Left kidney (tissue), 2 donors: ENCODE measurements around the gene TBC1D19. TPM values are rescaled to one million over a fixed set of nuclear protein-coding genes. Genes with fewer than 3 reads are reported as not detected.
"Not testable (repeated sequence)": the region's sequence is repeated elsewhere in the genome, so short reads cannot be mapped to it uniquely, and the experiment has no call there.

Experiments used
- DNase-seq: peaks from one replicate; pipeline ENCODE4 v3.0.0-alpha.2; 2013
- polyA plus RNA-seq: library from polyadenylated mRNA; unstranded; fragments of 120-200 nt; gene quantifications from one replicate; pipeline ENCODE4 v1.2.1, GENCODE V29; 2013; ENCODE audit not compliant: insufficient read length

Gene TBC1D19
- polyA plus RNA-seq, 1 donor, result 23.1 TPM

DNA sequence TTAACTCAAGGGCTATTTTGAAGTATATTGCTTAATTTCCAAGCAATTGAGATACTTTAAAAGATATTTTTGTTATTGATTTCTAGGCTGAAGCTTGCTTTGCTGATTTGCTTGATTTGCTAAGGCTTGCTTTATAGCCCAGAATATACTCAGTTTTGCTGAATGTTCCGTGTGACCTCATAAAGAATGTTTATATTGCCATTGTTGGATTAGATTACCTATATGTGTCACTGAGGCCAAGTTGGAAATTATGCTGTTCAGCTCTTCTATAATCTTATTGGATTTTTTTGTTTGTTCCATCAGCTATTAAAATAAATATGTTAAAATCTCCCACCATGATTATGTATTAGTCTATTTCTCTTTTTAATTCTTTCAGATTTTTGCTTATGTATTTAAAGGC lies 13.0 kb downstream of the TBC1D19 start:
- no peak for DNase-seq

DNA sequence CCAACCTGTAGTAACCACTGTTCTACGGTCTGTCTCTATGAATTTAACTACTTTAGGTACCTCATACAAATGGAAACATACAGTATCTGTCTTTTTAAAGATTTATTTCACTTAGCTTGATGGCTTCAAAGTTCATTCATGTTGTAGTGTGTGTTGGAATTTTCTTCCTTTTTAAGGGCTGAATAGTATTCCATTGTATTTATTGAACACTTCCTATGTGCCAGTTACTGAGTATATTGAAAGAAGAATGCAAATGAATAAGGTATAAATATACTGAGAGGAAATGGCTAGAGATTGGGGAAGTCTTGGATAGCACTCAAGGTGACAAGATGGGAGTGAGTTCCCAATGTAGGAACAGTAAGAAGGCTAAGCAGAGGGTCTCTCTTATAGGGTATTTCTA lies 17.3 kb downstream of the TBC1D19 start:
- DNase-seq, result no peak

DNA sequence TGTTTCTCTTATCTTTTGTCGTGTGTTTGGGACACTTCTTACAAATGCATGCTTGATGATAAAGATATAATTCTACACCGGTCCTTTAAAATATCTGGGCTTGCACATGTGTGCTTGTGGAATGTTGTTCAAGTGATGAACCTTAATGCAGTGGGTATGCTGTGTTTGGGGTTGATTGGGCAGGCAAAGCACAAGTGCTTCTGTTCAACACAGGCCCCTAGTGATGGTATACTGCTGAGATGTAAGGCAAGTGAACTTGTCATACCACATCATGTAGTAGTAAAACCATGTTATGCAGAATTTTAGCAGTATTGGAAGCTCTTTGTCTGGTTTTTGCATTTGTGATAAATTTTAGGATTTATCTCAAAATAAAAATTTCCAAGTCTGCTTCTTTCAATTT lies 23.9 kb downstream of the TBC1D19 start:
- no peak for DNase-seq

DNA sequence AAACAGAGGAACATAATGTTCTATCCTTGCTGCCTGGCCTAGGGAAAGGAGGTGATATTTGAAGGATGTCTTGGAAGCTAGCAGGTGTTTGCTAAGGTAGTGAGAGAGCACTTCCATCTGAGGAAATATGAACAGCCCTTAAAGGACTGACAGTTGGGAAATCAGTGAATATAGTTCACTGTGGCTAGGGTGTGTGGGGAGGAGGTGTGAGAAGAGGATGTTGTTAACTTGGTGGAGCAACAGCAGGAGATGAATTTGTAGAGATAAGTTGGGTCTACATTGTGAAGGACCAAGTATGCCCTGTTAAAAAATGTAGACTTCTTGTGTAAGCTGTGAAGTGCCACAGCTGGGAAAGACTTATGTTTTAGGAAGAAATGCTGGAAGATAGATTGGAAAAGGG lies 25.5 kb downstream of the TBC1D19 start:
- no peak for DNase-seq

DNA sequence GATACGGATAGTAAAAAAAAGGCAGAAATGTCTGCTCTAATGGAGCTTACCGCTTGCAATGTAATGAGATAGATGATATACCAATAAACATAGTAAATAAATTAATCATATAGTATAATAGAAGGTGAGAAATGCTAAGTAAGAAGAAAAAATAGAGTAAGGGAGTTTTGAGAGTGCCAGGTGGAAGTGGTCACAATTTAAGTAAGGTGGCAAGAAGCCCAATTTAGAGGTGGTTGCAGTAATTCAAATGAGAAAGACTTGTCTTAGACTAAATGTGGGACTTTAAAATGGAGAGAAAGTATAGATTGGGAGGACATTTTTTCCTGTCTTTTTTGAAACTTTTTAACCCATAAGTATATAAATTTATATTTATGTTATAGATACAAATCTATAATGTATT lies 26.0 kb downstream of the TBC1D19 start:
- DNase-seq, result no peak

DNA sequence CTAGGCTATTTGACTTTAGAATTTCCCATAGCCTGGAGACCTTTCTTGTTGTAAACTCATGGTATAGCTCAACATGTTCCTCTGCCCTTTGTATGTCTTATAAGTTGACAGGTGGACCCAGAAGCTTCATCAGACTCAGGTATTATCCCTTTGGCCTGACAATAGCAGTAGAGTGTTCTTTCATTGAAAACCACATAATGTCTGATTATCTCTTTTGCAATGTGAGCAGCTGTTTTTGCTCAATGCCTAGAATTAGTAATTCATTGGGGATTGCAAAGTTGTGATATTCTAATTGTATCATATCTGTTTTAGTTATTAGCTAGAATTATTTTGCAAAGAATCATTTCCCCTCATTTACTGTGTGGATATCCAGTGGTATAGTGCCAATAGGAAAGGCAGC lies 27.5 kb downstream of the TBC1D19 start:
- DNase-seq, result no peak

DNA sequence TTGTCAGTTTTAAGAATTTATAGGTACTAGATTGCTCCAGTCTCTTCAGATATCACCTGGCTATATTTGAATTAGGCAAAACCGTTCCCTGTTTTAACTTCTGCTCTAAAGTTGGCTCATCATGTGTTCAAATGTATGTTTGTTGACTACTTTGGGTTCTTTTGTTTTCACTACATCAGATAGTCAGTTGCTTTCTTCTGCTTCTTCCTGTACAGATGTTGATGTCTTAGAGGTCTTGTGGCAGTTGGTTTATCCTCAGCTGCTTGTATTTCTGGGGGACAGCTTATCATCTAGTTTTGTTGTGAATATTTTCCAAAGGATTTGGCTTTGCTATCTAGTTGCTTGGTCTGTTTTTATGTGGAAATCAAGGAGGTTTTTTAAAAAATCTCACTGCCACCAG lies 28.0 kb downstream of the TBC1D19 start:
- no peak for DNase-seq

DNA sequence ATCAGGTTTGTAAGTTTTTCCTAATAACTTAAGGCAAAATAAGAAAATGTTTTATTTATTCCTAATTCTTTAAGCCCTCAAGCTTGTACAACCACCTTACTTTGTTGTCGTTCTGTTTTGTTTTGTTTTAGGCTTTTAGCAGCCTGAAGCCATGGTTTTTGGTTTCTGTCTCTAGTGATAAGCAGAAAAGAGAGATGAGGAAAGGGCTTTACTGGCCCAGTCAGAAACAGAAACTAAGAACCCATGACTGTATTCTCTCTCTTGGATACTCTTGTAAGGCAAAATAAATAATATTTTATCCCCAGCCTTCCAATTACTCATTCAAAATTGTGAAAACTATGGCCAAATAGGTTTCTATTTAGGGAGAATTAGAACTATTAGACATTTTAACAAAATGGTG lies 29.4 kb downstream of the TBC1D19 start:
- no peak for DNase-seq

DNA sequence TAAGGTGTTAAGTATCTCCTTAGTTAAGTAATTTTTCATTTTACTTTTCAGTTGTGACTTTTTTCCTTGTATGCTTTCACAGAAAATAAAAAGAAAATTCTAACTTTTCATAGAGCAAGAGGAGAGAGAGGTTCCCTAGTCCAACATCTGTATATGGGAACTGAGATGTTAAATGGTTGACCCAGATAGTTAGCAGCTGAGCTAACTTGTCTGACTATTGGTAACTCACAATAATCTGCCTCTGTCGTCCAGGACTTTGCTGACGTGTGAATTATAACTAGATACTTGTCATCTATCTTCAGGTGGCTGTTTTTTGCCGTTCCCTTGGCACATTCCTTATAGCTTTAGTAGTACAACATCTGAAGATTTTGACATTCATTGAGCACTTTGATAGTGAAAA lies 29.9 kb downstream of the TBC1D19 start:
- DNase-seq, result no peak

DNA sequence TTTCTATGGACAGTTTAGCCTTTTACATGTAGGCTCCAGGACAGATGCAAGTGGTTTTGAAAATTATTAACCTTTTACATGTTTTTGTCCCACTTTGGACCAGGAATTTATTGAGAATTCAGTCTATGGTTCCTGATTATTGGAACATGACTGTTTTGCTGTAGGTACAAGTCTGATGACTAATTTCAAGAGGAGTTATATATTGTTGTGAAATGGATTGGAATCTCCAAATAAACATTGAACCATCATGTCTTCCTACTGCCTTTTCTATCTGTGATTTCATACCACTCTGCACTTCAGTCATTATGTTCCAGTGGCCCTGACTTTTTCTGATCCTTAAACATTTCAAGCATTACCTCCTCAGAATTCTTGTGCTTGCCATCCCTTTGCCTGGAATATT lies 35.9 kb downstream of the TBC1D19 start:
- no peak for DNase-seq

DNA sequence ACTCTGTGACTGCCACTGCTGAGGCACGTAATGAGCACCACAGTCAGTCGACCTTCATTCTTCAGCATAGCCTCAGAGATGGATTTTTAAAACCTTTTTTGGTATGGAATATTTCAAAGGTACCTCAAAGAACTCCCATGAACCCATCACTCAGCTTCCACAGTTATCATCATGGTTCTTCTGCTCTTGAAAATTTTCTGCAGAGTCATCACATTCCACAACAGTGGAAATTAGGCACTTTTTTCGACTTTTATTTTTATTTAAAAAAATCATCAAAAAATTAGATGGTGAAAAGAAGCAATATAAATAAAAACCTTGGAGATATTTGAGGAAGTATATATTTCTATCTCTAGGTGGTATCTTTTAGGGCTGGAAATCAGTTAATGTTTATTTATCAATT lies 37.5 kb downstream of the TBC1D19 start:
- DNase-seq, result no peak

DNA sequence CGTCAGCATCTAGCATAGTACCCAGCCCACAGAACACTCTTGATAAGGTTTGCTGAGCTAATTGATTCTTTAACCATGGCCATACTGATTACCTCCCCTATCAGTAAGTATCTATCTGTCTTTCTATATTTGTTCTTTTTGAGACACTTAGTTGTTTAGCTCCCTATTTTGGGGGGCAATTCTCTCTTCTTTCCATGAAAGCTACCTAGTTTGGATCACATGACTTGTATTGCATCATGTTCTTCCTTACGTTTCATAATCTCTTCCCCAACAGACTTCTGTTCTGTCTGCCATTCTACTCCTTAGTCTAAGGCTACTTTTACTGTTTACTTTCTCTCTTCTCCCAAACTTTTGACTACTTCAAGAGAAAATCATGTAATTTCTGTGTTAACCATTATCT lies 39.0 kb downstream of the TBC1D19 start:
- DNase-seq, result no peak

DNA sequence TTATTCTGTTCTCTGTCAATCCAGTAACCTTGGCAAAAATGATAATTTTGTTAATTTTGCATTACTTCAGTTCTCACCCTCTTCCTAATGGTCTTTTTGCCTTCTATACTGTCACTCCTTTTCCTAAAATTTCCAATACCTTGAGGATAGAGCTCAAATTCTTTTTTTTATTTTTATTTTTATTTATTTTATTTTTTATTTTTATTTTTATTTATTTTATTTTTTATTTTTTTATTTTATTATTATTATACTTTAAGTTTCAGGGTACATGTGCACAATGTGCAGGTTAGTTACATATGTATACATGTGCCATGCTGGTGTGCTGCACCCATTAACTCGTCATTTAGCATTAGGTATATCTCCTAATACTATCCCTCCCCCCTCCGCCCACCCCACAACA lies 42.8 kb downstream of the TBC1D19 start:
- DNase-seq, result not testable (repeated sequence)

DNA sequence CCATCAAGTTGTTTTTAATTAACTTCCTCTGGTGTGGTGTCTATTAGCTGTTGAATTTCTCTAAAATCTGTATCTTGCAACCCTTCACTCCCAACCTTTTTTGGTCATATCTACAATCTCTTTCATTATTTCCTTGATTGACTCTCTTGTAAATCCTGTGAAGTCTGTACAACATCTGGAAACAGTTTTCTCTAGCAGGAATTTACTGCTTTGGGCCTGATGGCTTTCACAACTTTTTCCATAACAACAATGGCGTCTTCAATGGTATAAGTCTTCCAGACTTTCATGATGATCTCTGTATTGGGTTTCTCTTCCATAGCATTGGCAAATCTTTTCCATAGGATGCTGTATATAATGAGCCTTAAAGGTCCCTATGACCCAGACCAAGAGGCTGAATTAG lies 49.0 kb downstream of the TBC1D19 start:
- DNase-seq, result no peak

DNA sequence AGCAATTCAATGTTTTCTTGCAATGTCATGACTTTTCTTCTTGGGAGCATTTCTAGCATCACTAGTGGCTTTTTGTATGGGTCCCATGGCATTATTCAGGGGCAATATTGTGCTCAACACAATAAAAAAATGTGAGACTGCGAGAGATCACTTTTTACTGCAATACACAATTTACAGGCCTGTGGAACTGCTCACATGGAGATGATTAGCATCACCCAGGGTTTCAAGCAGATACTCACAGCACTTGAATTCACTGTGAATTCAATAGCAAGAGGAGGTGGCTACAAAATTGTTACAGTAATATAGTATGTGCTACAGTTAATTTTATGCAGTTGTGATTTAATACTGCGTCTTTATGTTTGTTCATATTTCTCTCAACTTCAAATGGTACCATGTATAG lies 50.4 kb downstream of the TBC1D19 start:
- no peak for DNase-seq

DNA sequence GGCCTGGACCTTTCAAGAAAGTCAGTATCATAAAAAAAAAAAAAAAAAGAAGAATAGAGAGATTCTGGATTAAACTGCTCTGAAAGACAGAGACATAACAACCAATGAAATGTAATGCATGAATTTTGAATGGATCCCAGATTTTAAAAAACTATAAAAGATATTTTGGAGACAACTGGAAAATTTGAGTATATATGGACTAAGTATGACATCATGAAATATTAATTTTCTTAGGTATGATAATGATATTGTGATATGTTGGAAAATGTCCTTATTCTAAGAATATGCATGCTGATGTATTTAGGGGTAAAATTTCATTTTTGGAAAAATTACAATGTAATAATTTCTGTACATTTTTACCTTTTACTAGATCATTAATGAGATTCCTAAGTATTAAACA lies 52.6 kb downstream of the TBC1D19 start:
- DNase-seq, result no peak

DNA sequence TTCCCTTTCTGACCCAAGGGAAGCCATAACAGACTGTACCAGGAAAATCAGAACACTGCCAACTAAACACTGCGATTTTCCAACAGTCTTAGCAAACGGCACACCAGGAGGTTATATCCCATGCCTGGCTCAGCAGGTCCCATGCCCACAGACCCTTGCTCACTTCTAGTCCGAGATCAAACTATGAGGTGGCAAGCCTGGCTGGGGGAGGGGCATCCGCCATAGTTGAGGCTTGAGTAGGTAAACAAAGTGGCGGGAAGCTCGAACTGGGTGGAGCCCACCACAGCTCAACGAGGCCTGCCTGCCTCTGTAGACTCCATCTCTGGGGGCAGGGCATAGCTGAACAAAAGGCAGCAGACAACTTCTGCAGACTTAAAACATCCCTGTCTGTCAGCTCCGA lies 56.8 kb downstream of the TBC1D19 start:
- not testable (repeated sequence) for DNase-seq

DNA sequence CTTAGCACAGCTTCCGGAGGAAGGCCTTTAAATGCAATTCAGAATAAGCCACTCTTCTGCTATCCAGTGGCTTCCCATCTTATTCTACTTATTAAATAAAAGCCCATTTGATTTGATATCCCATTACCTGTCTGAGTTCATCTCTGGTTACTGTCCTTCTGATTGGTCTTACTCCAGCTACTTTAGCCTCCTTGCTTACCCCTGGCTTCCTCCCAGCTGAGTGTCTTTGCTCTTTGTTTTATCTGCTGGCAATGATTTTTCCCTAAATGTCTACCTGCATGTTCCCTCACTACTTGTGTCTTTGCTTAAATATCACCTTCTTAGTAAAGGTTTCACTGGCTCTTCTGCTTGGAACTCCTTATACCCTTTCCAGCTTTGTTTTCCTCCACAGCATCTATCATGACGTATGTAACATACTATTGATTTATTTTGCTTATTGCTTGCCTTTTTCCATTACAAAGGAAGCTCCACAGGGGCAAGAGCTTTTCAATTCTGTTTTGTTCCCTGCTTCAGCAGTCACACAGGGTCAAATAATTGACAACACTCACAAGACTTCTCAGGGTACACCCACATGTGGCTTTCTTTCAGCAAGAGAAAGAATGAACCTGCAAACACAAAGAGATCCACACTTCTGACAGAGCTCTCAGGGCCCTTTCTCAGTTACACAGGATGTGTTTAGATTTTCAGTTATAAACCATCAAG lies 63.8 kb downstream of the TBC1D19 start:
- no peak for DNase-seq

DNA sequence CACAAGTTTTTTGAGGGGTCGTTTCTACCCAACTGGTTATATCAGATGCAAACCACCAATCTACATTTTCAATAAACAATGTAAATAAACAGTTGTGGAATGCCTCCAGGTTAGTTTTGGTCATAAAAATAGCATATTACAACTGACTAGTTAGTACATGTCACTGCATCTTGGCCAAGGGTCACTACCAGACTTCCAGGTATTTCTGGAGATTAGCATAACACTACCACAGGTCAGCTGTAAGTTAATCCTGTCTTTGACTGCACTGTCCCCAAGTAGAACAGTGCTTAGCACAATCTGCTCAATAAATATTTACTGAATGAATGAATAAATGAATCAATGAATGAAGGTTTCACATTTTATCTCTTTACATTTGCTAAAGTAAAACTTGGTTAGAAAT lies 64.4 kb downstream of the TBC1D19 start:
- DNase-seq, result no peak

DNA sequence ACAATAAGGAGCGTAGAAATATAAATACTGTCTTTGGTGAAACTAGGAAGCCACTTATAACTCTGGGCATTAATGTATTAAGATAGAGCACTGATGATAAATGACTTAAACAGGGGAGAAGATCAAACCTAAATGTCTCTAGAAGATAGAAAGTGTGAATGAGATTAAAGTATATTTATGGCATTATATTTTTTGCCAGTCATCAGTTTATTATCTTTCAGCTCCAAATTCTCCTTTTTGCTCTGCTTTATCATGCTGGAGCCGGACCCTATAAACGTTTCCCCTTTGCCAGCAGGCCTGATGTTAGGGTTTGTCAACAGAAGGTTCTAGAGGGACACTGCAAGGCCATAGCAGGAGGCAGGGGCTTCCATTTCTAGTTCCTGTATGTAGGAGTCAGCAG lies 76.4 kb downstream of the TBC1D19 start:
- DNase-seq, result no peak

DNA sequence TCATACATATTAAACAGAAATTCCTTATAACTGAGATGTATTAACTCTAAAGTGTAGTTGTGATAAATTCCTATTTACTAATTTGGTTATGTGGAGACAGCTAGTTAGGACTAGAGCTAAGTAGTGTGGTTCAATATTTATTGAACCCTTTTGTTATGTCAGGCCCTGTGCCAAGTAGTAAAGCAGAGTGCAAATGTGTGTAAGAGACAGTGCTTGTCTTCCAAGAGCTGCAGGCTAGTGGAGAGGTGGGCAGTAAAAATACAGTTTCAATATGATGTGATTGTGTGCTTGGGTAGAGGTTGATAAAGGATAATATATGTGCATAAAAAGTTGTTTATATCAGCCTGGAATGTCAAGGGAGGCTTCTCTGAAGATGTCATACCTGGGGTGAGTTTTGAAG lies 80.0 kb downstream of the TBC1D19 start:
- DNase-seq, result no peak

DNA sequence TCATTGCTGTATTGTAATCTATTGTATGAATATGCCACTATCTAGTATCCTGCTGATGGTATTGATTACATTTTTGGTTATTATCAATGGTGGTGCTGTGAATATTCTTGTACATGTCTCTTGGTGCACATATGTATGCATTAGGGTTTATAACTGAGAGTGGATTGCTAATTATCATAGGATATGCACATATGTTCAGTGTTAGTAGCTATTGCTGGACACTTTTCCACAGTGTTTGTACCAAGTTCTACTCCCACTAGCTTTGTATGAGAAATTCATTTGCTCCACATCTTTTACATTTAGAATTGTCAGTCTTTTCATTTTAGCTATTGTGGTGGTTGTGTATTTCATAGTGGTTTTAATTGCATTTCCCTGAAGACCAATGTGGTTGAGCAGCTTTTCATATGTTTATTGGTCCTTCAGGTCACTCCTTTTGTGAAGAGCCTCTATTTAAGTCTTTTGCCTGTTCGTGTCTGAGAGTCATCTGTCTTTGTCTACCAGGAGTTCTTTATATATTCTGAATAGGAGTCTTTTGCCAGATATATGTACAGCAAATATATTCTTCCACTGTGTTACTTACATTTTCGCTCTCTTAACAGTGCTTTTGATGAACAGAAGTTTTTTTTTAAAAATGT lies 87.1 kb downstream of the TBC1D19 start:
- DNase-seq, result no peak

DNA sequence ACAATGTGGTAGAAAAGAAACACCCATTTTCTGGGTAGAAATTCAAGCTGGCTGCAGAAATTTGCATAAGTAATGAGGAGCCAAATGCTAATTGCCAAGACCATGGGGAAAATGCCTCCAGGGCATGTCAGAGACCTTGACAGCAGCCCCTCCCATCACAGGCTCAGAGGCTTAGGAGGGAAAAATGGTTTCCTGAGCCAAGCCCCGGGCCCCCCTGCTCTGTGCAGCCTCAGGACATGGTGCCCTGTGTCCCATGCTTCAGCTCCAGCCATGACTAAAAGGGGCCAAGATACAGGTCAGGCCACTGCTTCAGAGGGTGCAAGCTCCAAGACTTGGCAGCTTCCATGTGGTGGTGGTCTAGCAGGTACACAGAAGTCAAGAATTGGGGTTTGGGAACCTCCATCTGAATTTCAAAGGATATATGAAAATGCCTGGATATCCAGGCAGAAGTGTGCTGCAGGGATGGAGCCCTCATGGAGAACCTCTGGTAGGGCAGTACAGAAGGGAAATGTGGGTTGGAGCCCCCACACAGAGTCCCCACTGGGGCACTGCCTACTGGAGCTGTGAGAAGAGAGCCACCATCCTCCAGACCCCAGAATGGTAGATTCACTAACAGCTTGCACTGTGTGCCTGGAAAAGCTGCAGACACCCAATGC lies 95.3 kb downstream of the TBC1D19 start:
- not testable (repeated sequence) for DNase-seq

DNA sequence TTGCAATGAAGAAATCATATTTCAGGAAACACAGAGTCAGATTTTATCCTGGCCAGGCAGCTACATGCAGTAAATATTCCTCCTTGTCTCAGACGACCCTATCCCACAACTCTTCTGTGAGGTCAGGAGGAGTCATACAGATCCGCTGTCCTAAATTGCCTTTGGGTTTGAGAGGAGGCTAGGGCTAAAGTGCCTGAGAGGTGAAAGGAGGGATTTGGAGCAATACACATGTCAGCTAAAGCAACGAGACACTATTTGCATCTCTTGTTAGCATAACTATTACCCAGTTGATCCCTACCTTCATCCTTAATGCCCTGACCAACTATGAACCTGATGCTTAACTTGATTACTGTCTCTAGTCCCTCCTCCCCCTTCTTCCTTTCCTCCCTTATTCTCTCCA lies 98.6 kb downstream of the TBC1D19 start:
- DNase-seq, result no peak
